Trophoblast cell (in vitro differentiated cells and primary cell): ENCODE results near the gene CIB1.

Experiments used
- DNase-seq, 2 donors: peaks; one replicate each; pipeline ENCODE4 v3.0.0-alpha.2; 2016
- H2AFZ ChIP-seq: 2 replicates; pipeline ENCODE4 v1.6.1; 2013; ENCODE audit warnings: low read length, moderate library complexity, mild to moderate bottlenecking; ENCODE audit not compliant: insufficient read depth, poor library complexity
- H2AK5ac ChIP-seq: 2 replicates; pipeline ENCODE4 v1.6.1; 2013; ENCODE audit warnings: mild to moderate bottlenecking, low read length
- H2BK120ac ChIP-seq: 2 replicates; pipeline ENCODE4 v1.6.1; 2013; ENCODE audit warnings: low read length, mild to moderate bottlenecking, moderate library complexity; ENCODE audit not compliant: insufficient read depth, poor library complexity
- H2BK12ac ChIP-seq: 2 replicates; pipeline ENCODE4 v1.6.1; 2013; ENCODE audit warnings: mild to moderate bottlenecking, low read length, moderate library complexity
- H2BK5ac ChIP-seq: 2 replicates; pipeline ENCODE4 v1.6.1; 2013; ENCODE audit warnings: low read length, low read depth, moderate library complexity, mild to moderate bottlenecking; ENCODE audit not compliant: poor library complexity
- H3K14ac ChIP-seq: 2 replicates; pipeline ENCODE4 v1.6.1; 2013; ENCODE audit warnings: mild to moderate bottlenecking, low read length
- H3K18ac ChIP-seq: 2 replicates; pipeline ENCODE4 v1.6.1; 2013; ENCODE audit warnings: mild to moderate bottlenecking, low read length
- H3K23ac ChIP-seq: 2 replicates; pipeline ENCODE4 v1.6.1; 2013; ENCODE audit warnings: low read length
- H3K27ac ChIP-seq: 2 replicates; pipeline ENCODE4 v1.5.1; 2013; ENCODE audit warnings: low read depth, mild to moderate bottlenecking, inconsistent platforms, low read length, moderate library complexity
- H3K27me3 ChIP-seq: 2 replicates; pipeline ENCODE4 v1.6.1; 2013; ENCODE audit warnings: inconsistent platforms, mild to moderate bottlenecking, low read length, moderate library complexity; ENCODE audit not compliant: insufficient read depth
- H3K36me3 ChIP-seq, 2 experiments: 1 replicate in 1 of 2; 2 replicates in 1 of 2; pipeline ENCODE4 v1.6.1; 2013; ENCODE audit warnings: low read length in 2 of 2, mild to moderate bottlenecking in 2 of 2, moderate library complexity in 1 of 2; ENCODE audit not compliant: insufficient read depth in 2 of 2, control insufficient read depth in 1 of 2
- H3K4ac ChIP-seq: 2 replicates; pipeline ENCODE4 v1.6.1; 2013; ENCODE audit warnings: low read depth, mild to moderate bottlenecking, low read length, moderate library complexity
- H3K4me1 ChIP-seq, 2 experiments: 1 replicate in 1 of 2; 2 replicates in 1 of 2; pipeline ENCODE4 v1.6.1; 2013; ENCODE audit warnings: low read length in 2 of 2, mild to moderate bottlenecking in 2 of 2, moderate library complexity in 1 of 2; ENCODE audit not compliant: insufficient read depth in 2 of 2, control insufficient read depth in 1 of 2
- H3K4me2 ChIP-seq: 2 replicates; pipeline ENCODE4 v1.6.1; 2013; ENCODE audit warnings: inconsistent platforms, mild to moderate bottlenecking, low read length, moderate library complexity
- H3K4me3 ChIP-seq: 2 replicates; pipeline ENCODE4 v1.5.1; 2013; ENCODE audit warnings: mild to moderate bottlenecking, low read depth, low read length, inconsistent platforms
- H3K79me1 ChIP-seq: one replicate; pipeline ENCODE4 v1.6.1; 2013; ENCODE audit warnings: low read length
- H3K79me2 ChIP-seq: 2 replicates; pipeline ENCODE4 v1.6.1; 2013; ENCODE audit warnings: low read length, mild to moderate bottlenecking; ENCODE audit not compliant: control insufficient read depth, insufficient read depth, poor library complexity
- H3K9ac ChIP-seq: 2 replicates; pipeline ENCODE4 v1.6.1; 2013; ENCODE audit warnings: mild to moderate bottlenecking, low read length
- H3K9me3 ChIP-seq: 2 replicates; pipeline ENCODE4 v1.6.1; 2013; ENCODE audit warnings: low read depth, mild to moderate bottlenecking, control low read depth, inconsistent platforms, low read length; ENCODE audit not compliant: insufficient read depth
- H4K12ac ChIP-seq: 2 replicates; pipeline ENCODE4 v1.6.1; 2013; ENCODE audit warnings: low read depth, mild to moderate bottlenecking, low read length, moderate library complexity
- H4K8ac ChIP-seq: 2 replicates; pipeline ENCODE4 v1.6.1; 2013; ENCODE audit warnings: low read depth, mild to moderate bottlenecking, low read length, moderate library complexity
- H4K91ac ChIP-seq: one replicate; pipeline ENCODE4 v1.6.1; 2013; ENCODE audit warnings: low read depth, mild to moderate bottlenecking, low read length, moderate library complexity
- WGBS: extraction: QIAGEN DNeasy Blood & Tissue Kit; methylation state at CpG from one replicate; pipeline ENCODE4 v1.1.7; 2013; ENCODE audit warnings: missing lambda C conversion rate; ENCODE audit not compliant: insufficient read length, insufficient coverage; ENCODE audit errors: extremely low coverage; 5-methylcytosine and 5-hydroxymethylcytosine counted together

CIB1 gene

GRCh38 chr15:90205886-90206285 lies 27.9 kb downstream of the CIB1 start:
- Histone ChIP-seq H3K14ac (no peak overlapping the region), H2AFZ (no peak overlapping the region), H3K79me2 (peaks cover 5% of the 10 kb centered on the region), H3K9ac (no peak overlapping the region), H3K27me3 (no peaks in the 10 kb centered on the region), H2BK120ac (no peak overlapping the region), H3K4ac (no peak overlapping the region), H2BK12ac (no peak overlapping the region), H3K4me3 (no peak overlapping the region), H4K12ac (no peak overlapping the region), H3K4me2 (no peak overlapping the region), H3K4me1 (peaks cover 4 to 8% of the 10 kb centered on the region in 2 experiments), H2AK5ac (no peak overlapping the region), H3K27ac (no peak overlapping the region), H3K9me3 (no peaks in the 10 kb centered on the region), H4K91ac (no peak overlapping the region), H4K8ac (no peak overlapping the region), H3K23ac (no peak overlapping the region), H3K18ac (no peak overlapping the region), H2BK5ac (no peak overlapping the region), H3K36me3 (peaks cover 2 to 5% of the 10 kb centered on the region in 2 experiments), H3K79me1 (peaks cover 7% of the 10 kb centered on the region)
- no CpG with 5 or more reads among the region's 5 CpGs for WGBS
- no peak for DNase-seq

DNA sequence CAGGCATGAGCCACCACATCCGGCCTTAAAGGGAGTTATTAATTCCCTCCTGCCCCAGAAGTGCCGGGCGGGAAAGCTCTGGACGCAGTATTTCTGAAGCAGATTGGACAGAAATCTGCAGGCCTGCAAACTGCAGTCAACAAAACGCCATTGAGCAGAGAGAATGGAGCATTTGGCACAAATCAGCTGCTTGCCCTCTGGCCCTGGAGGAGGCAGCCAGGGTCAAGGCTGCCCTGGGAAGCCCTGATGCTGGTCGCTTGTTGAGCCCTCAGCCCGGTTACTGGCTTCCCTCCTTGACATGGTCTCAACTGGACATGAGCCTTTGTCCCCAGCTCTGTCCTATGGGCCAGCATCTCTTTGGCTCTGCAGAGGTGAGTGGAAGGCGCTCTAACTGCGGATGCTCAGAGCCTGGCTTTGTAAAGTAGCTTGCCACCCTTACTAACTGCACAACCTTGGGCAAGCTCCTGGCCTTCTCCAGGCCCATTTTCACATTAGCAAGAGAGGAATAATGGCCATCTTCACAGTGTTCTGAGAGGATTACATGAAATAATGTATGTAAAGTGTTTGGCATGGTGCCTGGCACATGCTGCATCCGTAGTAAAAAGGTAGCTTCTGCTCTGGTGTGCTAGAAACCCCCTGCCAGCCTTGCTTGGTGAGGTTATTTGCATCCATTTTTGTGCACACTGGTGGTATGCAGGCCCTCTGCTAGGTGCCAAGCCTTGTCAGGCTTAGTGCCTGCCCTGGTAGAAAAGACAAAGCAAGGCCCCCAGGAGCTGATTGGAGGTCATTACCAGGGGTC lies 28.5 kb downstream of the CIB1 start:
- peaks cover 4 to 11% of the 10 kb centered on the region in 2 experiments for H3K4me1 ChIP-seq
- H4K8ac ChIP-seq, result no peak overlapping the region
- no peak overlapping the region for H3K4me2 ChIP-seq
- no peak overlapping the region for H2BK5ac ChIP-seq
- peaks cover 5% of the 10 kb centered on the region for H3K79me2 ChIP-seq
- WGBS, result no CpG with 5 or more reads among the region's 10 CpGs
- H3K27ac ChIP-seq, result no peak overlapping the region
- no peak for DNase-seq
- no peak overlapping the region for H4K12ac ChIP-seq
- no peak overlapping the region for H2BK12ac ChIP-seq
- H3K79me1 ChIP-seq, result peaks cover 8% of the 10 kb centered on the region
- H3K27me3 ChIP-seq, result no peaks in the 10 kb centered on the region
- no peak overlapping the region for H2BK120ac ChIP-seq
- H4K91ac ChIP-seq, result no peak overlapping the region
- H3K9me3 ChIP-seq, result peaks cover 3% of the 10 kb centered on the region
- H2AK5ac ChIP-seq, result no peak overlapping the region
- no peak overlapping the region for H2AFZ ChIP-seq
- no peak overlapping the region for H3K14ac ChIP-seq
- no peak overlapping the region for H3K23ac ChIP-seq
- H3K36me3 ChIP-seq, result peaks cover 2 to 5% of the 10 kb centered on the region in 2 experiments
- no peak overlapping the region for H3K4me3 ChIP-seq
- no peak overlapping the region for H3K4ac ChIP-seq
- H3K18ac ChIP-seq, result no peak overlapping the region
- H3K9ac ChIP-seq, result no peak overlapping the region

DNA sequence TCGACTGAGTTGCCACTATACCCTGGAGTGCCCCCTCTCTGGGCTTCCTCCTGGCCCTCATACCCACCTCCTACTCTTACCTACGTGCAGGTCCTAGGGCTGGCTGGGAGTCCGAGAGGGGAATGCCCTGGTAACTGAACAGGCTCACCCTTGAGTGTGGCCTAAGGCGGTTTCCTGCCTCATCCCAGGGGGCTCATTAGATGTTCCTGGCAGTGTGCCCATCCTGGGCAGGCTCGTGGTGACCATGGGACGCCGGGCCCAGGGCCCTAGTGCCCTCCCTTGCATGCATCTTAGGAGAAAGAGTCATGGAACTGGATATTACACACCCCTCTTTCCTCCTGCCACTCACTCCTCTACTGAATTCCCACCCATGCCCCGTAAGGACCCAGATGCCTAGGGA lies 29.8 kb downstream of the CIB1 start:
- Histone ChIP-seq H3K4me3 (no peak overlapping the region), H2AFZ (no peak overlapping the region), H3K79me2 (peaks cover 5% of the 10 kb centered on the region), H3K27ac (no peak overlapping the region), H3K27me3 (no peaks in the 10 kb centered on the region), H4K12ac (no peak overlapping the region), H3K9me3 (peaks cover 3% of the 10 kb centered on the region), H3K4ac (no peak overlapping the region), H2AK5ac (no peak overlapping the region), H2BK5ac (no peak overlapping the region), H4K91ac (no peak overlapping the region), H3K36me3 (peaks cover 2 to 5% of the 10 kb centered on the region in 2 experiments), H4K8ac (no peak overlapping the region), H3K14ac (no peak overlapping the region), H3K4me1 (peaks cover 4 to 11% of the 10 kb centered on the region in 2 experiments), H3K9ac (no peak overlapping the region), H2BK12ac (no peak overlapping the region), H3K4me2 (no peak overlapping the region), H3K79me1 (peaks cover 8% of the 10 kb centered on the region), H3K18ac (no peak overlapping the region), H3K23ac (no peak overlapping the region), H2BK120ac (no peak overlapping the region)
- WGBS, result no CpG with 5 or more reads among the region's 8 CpGs
- DNase-seq, result no peak

GRCh38 chr15:90203473-90203872 lies 30.3 kb downstream of the CIB1 start:
- no peak overlapping the region for H4K91ac ChIP-seq
- peaks cover 8% of the 10 kb centered on the region for H3K79me1 ChIP-seq
- H2AFZ ChIP-seq, result no peak overlapping the region
- H2AK5ac ChIP-seq, result no peak overlapping the region
- H3K4ac ChIP-seq, result no peak overlapping the region
- H2BK12ac ChIP-seq, result no peak overlapping the region
- WGBS, result no CpG with 5 or more reads among the region's 7 CpGs
- no peak overlapping the region for H3K9ac ChIP-seq
- DNase-seq, result no peak
- H4K8ac ChIP-seq, result no peak overlapping the region
- H3K27me3 ChIP-seq, result no peaks in the 10 kb centered on the region
- no peak overlapping the region for H3K18ac ChIP-seq
- peaks cover 3% of the 10 kb centered on the region for H3K9me3 ChIP-seq
- H3K36me3 ChIP-seq, result peaks cover 2 to 5% of the 10 kb centered on the region in 2 experiments
- peaks cover 5% of the 10 kb centered on the region for H3K79me2 ChIP-seq
- peaks cover 4 to 11% of the 10 kb centered on the region in 2 experiments for H3K4me1 ChIP-seq
- no peak overlapping the region for H2BK5ac ChIP-seq
- H3K4me2 ChIP-seq, result no peak overlapping the region
- H4K12ac ChIP-seq, result no peak overlapping the region
- H3K23ac ChIP-seq, result no peak overlapping the region
- no peak overlapping the region for H3K14ac ChIP-seq
- no peak overlapping the region for H3K27ac ChIP-seq
- H2BK120ac ChIP-seq, result no peak overlapping the region
- no peak overlapping the region for H3K4me3 ChIP-seq
